ENCODE measurements around the gene DNAH6. TPM values are rescaled to one million over a fixed set of nuclear protein-coding genes. Genes with fewer than 3 reads are reported as not detected.

The DNAH6 gene
- total RNA-seq, 1 experiment from 2014 or later, result 0.02 TPM

- peak; percentile 31 for DNase-seq (ENCODE audit: low read depth)
Observed at GRCh38 chr2:84697895-84698294, 181.6 kb downstream of the DNAH6 start.

GRCh38 chr2:84700006-84700405 is 183.7 kb downstream of the DNAH6 start:
- DNase-seq (ENCODE audit: low read depth), result no peak

GRCh38 chr2:84701880-84702279 is 185.6 kb downstream of the DNAH6 start:
- DNase-seq (ENCODE audit: low read depth), result peak; percentile 56

- no peak for DNase-seq (ENCODE audit: low read depth)
Observed at GRCh38 chr2:84702941-84703340, 186.6 kb downstream of the DNAH6 start.

- no peak for DNase-seq (ENCODE audit: low read depth)
Observed at GRCh38 chr2:84703831-84704230, 187.5 kb downstream of the DNAH6 start.

- DNase-seq (ENCODE audit: low read depth), result no peak
Observed at GRCh38 chr2:84704505-84705244, 188.4 kb downstream of the DNAH6 start.

GRCh38 chr2:84705858-84706257 is 189.6 kb downstream of the DNAH6 start:
- no peak for DNase-seq (ENCODE audit: low read depth)

GRCh38 chr2:84708442-84708841 is 192.1 kb downstream of the DNAH6 start:
- no peak for DNase-seq (ENCODE audit: low read depth)

- DNase-seq (ENCODE audit: low read depth), result no peak
Observed at GRCh38 chr2:84711651-84712050, 195.4 kb downstream of the DNAH6 start.

- peak; percentile 11 for DNase-seq (ENCODE audit: low read depth)
Observed at GRCh38 chr2:84713441-84713840, 197.1 kb downstream of the DNAH6 start.

GRCh38 chr2:84716564-84716963 is 200.3 kb downstream of the DNAH6 start:
- no peak for DNase-seq (ENCODE audit: low read depth)

GRCh38 chr2:84717302-84717701 is 201.0 kb downstream of the DNAH6 start:
- DNase-seq (ENCODE audit: low read depth), result no peak

- no peak for DNase-seq (ENCODE audit: low read depth)
Observed at GRCh38 chr2:84719434-84719833, 203.1 kb downstream of the DNAH6 start.

GRCh38 chr2:84723831-84724230 is 207.5 kb downstream of the DNAH6 start:
- DNase-seq (ENCODE audit: low read depth), result no peak

GRCh38 chr2:84725717-84726116 is 209.4 kb downstream of the DNAH6 start:
- DNase-seq (ENCODE audit: low read depth), result no peak

- no peak for DNase-seq (ENCODE audit: low read depth)
Observed at GRCh38 chr2:84727315-84727714, 211.0 kb downstream of the DNAH6 start.

- DNase-seq (ENCODE audit: low read depth), result no peak
Observed at GRCh38 chr2:84729224-84729623, 212.9 kb downstream of the DNAH6 start.

GRCh38 chr2:84731185-84731584 is 214.9 kb downstream of the DNAH6 start:
- no peak for DNase-seq (ENCODE audit: low read depth)

GRCh38 chr2:84732897-84733778 is 216.8 kb downstream of the DNAH6 start:
- no peak for DNase-seq (ENCODE audit: low read depth)

- peak; percentile 29 for DNase-seq (ENCODE audit: low read depth)
Observed at GRCh38 chr2:84735389-84735788, 219.1 kb downstream of the DNAH6 start.

GRCh38 chr2:84741182-84741822 is 225.0 kb downstream of the DNAH6 start:
- peak; percentile 66 for DNase-seq (ENCODE audit: low read depth)

GRCh38 chr2:84748341-84748740 is 232.0 kb downstream of the DNAH6 start:
- no peak for DNase-seq (ENCODE audit: low read depth)
